Vagina (tissue), 2 donors: Measurements from ENCODE around the gene RHBG. TPM values are rescaled to one million over a fixed set of nuclear protein-coding genes. Genes with fewer than 3 reads are reported as not detected.

Experiments
- DNase-seq, 2 donors: peaks; one replicate each; pipeline ENCODE4 v3.0.0-alpha.2; 2017; ENCODE audit errors: extremely low spot score in 2 of 2
- H3K27ac ChIP-seq: fragments of 200-600 bp; sonication (generic); one replicate; pipeline ENCODE4 v1.5.1; 2019
- H3K27me3 ChIP-seq: fragments of 200-600 bp; sonication (generic); one replicate; pipeline ENCODE4 v1.5.1; 2019
- H3K36me3 ChIP-seq, 2 donors: fragments of 200-600 bp; sonication (generic); one replicate each; pipeline ENCODE4 v1.5.1; 2017 to 2019
- H3K4me1 ChIP-seq: fragments of 200-600 bp; sonication (generic); one replicate; pipeline ENCODE4 v1.5.1; 2019
- H3K4me3 ChIP-seq, 2 donors: fragments of 200-600 bp; sonication (generic); 1 replicate in 1 of 2; 2 replicates in 1 of 2; pipeline ENCODE4 v1.5.1; 2016 to 2019
- H3K9me3 ChIP-seq: fragments of 200-600 bp; sonication (generic); one replicate; pipeline ENCODE4 v1.5.1; 2019
- CTCF ChIP-seq, 3 experiments: fragments of 450-650 bp in 2 of 3; fragments of 200-600 bp in 1 of 3; sonication (generic) in 1 of 3; IDR thresholded peaks; one replicate each; pipeline ENCODE4 v1.5.1; 2017 to 2019; ENCODE audit warnings: antibody characterized with exemption in 3 of 3, mild to moderate bottlenecking in 2 of 3, moderate library complexity in 2 of 3
- POLR2A ChIP-seq, 2 donors: fragments of 450-650 bp; IDR thresholded peaks; one replicate each; pipeline ENCODE4 v1.6.1; 2017; ENCODE audit warnings: antibody characterized with exemption in 2 of 2, mild to moderate bottlenecking in 2 of 2, moderate library complexity in 2 of 2
- POLR2AphosphoS5 ChIP-seq, 2 donors: sonication (generic); formaldehyde crosslinking; IDR thresholded peaks; one replicate each; pipeline ENCODE4 v1.9.0; 2017; ENCODE audit warnings: antibody characterized with exemption in 2 of 2, mild to moderate bottlenecking in 2 of 2, low read depth in 1 of 2; ENCODE audit not compliant: insufficient read depth in 1 of 2
- intact Hi-C: fragments of 100-400 bp; cut with DNase I; formaldehyde crosslinking; loops from one replicate; pipeline ENCODE4 v1.15.1; 2023
- total RNA-seq: library from RNA; depleted of rRNA; stranded (reverse); fragments of >200 nt; gene quantifications from one replicate; pipeline ENCODE4 v1.2.3, GENCODE V29; 2016

RHBG gene
- total RNA-seq, 1 donor from 2014 or later: not detected

GRCh38 chr1:156391701-156392100 is 22.7 kb downstream of the RHBG start:
- no peak for DNase-seq
- H3K9me3 ChIP-seq: no peaks in the 10 kb centered on the region
- TF ChIP-seq CTCF (IDR thresholded peaks at IDR 0.05): no peak
- no peak for TF ChIP-seq POLR2A (IDR thresholded peaks at IDR 0.05)
- TF ChIP-seq POLR2AphosphoS5 (IDR thresholded peaks at IDR 0.05; ENCODE audit: insufficient read depth in 1 of 2, low read depth in 1 of 2): no peak
- H3K27ac ChIP-seq: no peak overlapping the region
- no peak overlapping the region for H3K4me3 ChIP-seq
- no peaks in the 10 kb centered on the region for H3K36me3 ChIP-seq
- H3K27me3 ChIP-seq: no peaks in the 10 kb centered on the region
- H3K4me1 ChIP-seq: no peaks in the 10 kb centered on the region
- intact Hi-C loops: no loop called here

- no peak overlapping the region for H3K27ac ChIP-seq
- H3K36me3 ChIP-seq: no peaks in the 10 kb centered on the region
- H3K9me3 ChIP-seq: no peaks in the 10 kb centered on the region
- no peak for DNase-seq
- H3K27me3 ChIP-seq: no peaks in the 10 kb centered on the region
- no peak overlapping the region for H3K4me3 ChIP-seq
- H3K4me1 ChIP-seq: no peaks in the 10 kb centered on the region
- intact Hi-C loops: no loop called here
- no peak for TF ChIP-seq POLR2AphosphoS5 (IDR thresholded peaks at IDR 0.05; ENCODE audit: insufficient read depth in 1 of 2, low read depth in 1 of 2)
- no peak for TF ChIP-seq CTCF (IDR thresholded peaks at IDR 0.05)
- no peak for TF ChIP-seq POLR2A (IDR thresholded peaks at IDR 0.05)
Measured at GRCh38 chr1:156392452-156392853, 23.4 kb downstream of the RHBG start.

- no peaks in the 10 kb centered on the region for H3K36me3 ChIP-seq
- TF ChIP-seq POLR2AphosphoS5 (IDR thresholded peaks at IDR 0.05; ENCODE audit: insufficient read depth in 1 of 2, low read depth in 1 of 2): no peak
- TF ChIP-seq CTCF (IDR thresholded peaks at IDR 0.05): no peak
- TF ChIP-seq POLR2A (IDR thresholded peaks at IDR 0.05): no peak
- no peaks in the 10 kb centered on the region for H3K4me1 ChIP-seq
- no peaks in the 10 kb centered on the region for H3K9me3 ChIP-seq
- H3K4me3 ChIP-seq: no peak overlapping the region
- H3K27ac ChIP-seq: no peak overlapping the region
- intact Hi-C loops: no loop called here
- H3K27me3 ChIP-seq: no peaks in the 10 kb centered on the region
- DNase-seq: no peak
Measured at GRCh38 chr1:156393095-156393494, 24.1 kb downstream of the RHBG start.

GRCh38 chr1:156394082-156394481 is 25.1 kb downstream of the RHBG start:
- no peak for DNase-seq
- Histone ChIP-seq H3K27me3 (no peaks in the 10 kb centered on the region), H3K4me3 (no peak overlapping the region), H3K27ac (no peak overlapping the region), H3K9me3 (no peaks in the 10 kb centered on the region), H3K4me1 (no peaks in the 10 kb centered on the region), H3K36me3 (no peaks in the 10 kb centered on the region)
- intact Hi-C loops: no loop called here
- no peak for TF ChIP-seq POLR2A (IDR thresholded peaks at IDR 0.05)
- no peak for TF ChIP-seq CTCF (IDR thresholded peaks at IDR 0.05)
- no peak for TF ChIP-seq POLR2AphosphoS5 (IDR thresholded peaks at IDR 0.05; ENCODE audit: insufficient read depth in 1 of 2, low read depth in 1 of 2)

- DNase-seq: no peak
- intact Hi-C loops: no loop called here
- no peaks in the 10 kb centered on the region for H3K9me3 ChIP-seq
Measured at GRCh38 chr1:156394835-156395461, 25.9 kb downstream of the RHBG start.

More at GRCh38 chr1:156394835-156395461, 25.9 kb downstream of the RHBG start:
- Histone ChIP-seq H3K36me3 (no peaks in the 10 kb centered on the region), H3K4me1 (no peaks in the 10 kb centered on the region), H3K27me3 (no peaks in the 10 kb centered on the region), H3K4me3 (no peak overlapping the region), H3K27ac (no peak overlapping the region)
- TF ChIP-seq POLR2A (IDR thresholded peaks at IDR 0.05): no peak
- no peak for TF ChIP-seq CTCF (IDR thresholded peaks at IDR 0.05)
- TF ChIP-seq POLR2AphosphoS5 (IDR thresholded peaks at IDR 0.05; ENCODE audit: insufficient read depth in 1 of 2, low read depth in 1 of 2): no peak
